Measurements from ENCODE around the gene INSM2.

DNA sequence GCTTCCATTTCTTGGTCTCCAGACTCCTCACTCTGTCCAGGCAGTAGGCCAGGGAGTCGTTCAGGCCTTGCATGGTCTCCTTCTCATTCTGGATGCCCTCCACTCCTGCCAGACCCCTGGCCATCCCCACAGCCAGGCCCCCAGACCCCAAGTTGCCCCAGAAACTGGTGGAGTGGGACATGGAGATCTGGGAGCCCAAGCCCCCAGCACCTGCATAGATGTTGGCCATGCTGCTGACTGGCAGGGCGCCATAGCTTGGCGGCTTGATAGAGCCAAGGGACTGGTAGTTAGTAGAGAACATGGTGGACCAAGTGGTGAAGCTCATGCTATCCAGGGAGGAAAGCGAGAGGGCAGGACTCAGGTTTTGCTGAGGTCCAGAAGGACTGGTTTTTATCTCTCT is 21.2 kb upstream of the INSM2 start:
- TF ChIP-seq, protein P1, sequence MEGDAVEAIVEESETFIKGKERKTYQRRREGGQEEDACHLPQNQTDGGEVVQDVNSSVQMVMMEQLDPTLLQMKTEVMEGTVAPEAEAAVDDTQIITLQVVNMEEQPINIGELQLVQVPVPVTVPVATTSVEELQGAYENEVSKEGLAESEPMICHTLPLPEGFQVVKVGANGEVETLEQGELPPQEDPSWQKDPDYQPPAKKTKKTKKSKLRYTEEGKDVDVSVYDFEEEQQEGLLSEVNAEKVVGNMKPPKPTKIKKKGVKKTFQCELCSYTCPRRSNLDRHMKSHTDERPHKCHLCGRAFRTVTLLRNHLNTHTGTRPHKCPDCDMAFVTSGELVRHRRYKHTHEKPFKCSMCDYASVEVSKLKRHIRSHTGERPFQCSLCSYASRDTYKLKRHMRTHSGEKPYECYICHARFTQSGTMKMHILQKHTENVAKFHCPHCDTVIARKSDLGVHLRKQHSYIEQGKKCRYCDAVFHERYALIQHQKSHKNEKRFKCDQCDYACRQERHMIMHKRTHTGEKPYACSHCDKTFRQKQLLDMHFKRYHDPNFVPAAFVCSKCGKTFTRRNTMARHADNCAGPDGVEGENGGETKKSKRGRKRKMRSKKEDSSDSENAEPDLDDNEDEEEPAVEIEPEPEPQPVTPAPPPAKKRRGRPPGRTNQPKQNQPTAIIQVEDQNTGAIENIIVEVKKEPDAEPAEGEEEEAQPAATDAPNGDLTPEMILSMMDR (IDR thresholded peaks at IDR 0.05 in 2 of 3, conservative IDR thresholded peaks at IDR 0.05 in 1 of 3; ENCODE audit: borderline replicate concordance in 1 of 3, insufficient read depth in 1 of 3, low read depth in 2 of 3, low read length in 2 of 3), result no peak
- no peak for TF ChIP-seq POLR2A (IDR thresholded peaks at IDR 0.05; ENCODE audit: borderline replicate concordance, extremely low read depth, insufficient read depth, insufficient read length)
- TF ChIP-seq, protein P2, sequence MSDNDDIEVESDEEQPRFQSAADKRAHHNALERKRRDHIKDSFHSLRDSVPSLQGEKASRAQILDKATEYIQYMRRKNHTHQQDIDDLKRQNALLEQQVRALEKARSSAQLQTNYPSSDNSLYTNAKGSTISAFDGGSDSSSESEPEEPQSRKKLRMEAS (IDR thresholded peaks at IDR 0.05), result no peak
- no peak for TF ChIP-seq EZH2phosphoT487 (IDR thresholded peaks at IDR 0.05; ENCODE audit: borderline replicate concordance)
- TF ChIP-seq, protein P3, sequence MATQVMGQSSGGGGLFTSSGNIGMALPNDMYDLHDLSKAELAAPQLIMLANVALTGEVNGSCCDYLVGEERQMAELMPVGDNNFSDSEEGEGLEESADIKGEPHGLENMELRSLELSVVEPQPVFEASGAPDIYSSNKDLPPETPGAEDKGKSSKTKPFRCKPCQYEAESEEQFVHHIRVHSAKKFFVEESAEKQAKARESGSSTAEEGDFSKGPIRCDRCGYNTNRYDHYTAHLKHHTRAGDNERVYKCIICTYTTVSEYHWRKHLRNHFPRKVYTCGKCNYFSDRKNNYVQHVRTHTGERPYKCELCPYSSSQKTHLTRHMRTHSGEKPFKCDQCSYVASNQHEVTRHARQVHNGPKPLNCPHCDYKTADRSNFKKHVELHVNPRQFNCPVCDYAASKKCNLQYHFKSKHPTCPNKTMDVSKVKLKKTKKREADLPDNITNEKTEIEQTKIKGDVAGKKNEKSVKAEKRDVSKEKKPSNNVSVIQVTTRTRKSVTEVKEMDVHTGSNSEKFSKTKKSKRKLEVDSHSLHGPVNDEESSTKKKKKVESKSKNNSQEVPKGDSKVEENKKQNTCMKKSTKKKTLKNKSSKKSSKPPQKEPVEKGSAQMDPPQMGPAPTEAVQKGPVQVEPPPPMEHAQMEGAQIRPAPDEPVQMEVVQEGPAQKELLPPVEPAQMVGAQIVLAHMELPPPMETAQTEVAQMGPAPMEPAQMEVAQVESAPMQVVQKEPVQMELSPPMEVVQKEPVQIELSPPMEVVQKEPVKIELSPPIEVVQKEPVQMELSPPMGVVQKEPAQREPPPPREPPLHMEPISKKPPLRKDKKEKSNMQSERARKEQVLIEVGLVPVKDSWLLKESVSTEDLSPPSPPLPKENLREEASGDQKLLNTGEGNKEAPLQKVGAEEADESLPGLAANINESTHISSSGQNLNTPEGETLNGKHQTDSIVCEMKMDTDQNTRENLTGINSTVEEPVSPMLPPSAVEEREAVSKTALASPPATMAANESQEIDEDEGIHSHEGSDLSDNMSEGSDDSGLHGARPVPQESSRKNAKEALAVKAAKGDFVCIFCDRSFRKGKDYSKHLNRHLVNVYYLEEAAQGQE (IDR thresholded peaks at IDR 0.05; ENCODE audit: low read depth), result no peak
- no peak for TF ChIP-seq EZH2 (IDR thresholded peaks at IDR 0.05)
- no peak for TF ChIP-seq ZNF274 (IDR thresholded peaks at IDR 0.05; ENCODE audit: low read depth, low read length)
- TF ChIP-seq TCF7L2 (IDR thresholded peaks at IDR 0.05; ENCODE audit: borderline replicate concordance, extremely low read depth, insufficient read depth, insufficient read length), result no peak
- no peak for TF ChIP-seq SP1 (IDR thresholded peaks at IDR 0.05; ENCODE audit: low read depth)
- no peak for TF ChIP-seq CBX3 (IDR thresholded peaks at IDR 0.05; ENCODE audit: low read depth)
- TF ChIP-seq, protein P4, sequence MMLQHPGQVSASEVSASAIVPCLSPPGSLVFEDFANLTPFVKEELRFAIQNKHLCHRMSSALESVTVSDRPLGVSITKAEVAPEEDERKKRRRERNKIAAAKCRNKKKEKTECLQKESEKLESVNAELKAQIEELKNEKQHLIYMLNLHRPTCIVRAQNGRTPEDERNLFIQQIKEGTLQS (IDR thresholded peaks at IDR 0.05), result no peak
